Right lobe of liver (tissue), 6 donors: ENCODE results near the gene PKM. TPM values are rescaled to one million over a fixed set of nuclear protein-coding genes. Genes with fewer than 3 reads are reported as not detected.

ENCODE experiments used
- ATAC-seq, 4 donors: fragments of 200-7000 bp; cut with Tn5 transposase; one replicate each; pipeline ENCODE4 v1.9.1; 2020; ENCODE audit warnings: mild to moderate bottlenecking in 4 of 4, moderate library complexity in 4 of 4
- DNase-seq, 3 donors: peaks; one replicate each; pipeline ENCODE4 v3.0.0-alpha.2; 2020
- H3K27ac ChIP-seq, 3 donors: fragments of 200-600 bp; one replicate each; pipeline ENCODE4 v1.8.0; 2022
- H3K27me3 ChIP-seq, 2 donors: fragments of 200-600 bp; one replicate each; pipeline ENCODE4 v1.8.0; 2022
- H3K36me3 ChIP-seq, 4 donors: fragments of 200-600 bp; sonication (generic) in 1 of 4; one replicate each; pipeline versions ENCODE4 v1.5.1 to v1.8.0; 2017 to 2022; ENCODE audit warnings: control low read depth in 1 of 4
- H3K4me1 ChIP-seq, 4 donors: fragments of 200-600 bp; sonication (generic) in 1 of 4; one replicate each; pipeline versions ENCODE4 v1.5.1 to v1.8.0; 2017 to 2022; ENCODE audit warnings: control low read depth in 1 of 4
- H3K4me3 ChIP-seq, 3 donors: fragments of 200-600 bp; one replicate each; pipeline ENCODE4 v1.8.0; 2022
- H3K9me3 ChIP-seq, 4 donors: fragments of 200-600 bp; sonication (generic) in 1 of 4; one replicate each; pipeline versions ENCODE4 v1.5.1 to v1.8.0; 2017 to 2022; ENCODE audit warnings: control low read depth in 1 of 4
- POLR2A ChIP-seq: fragments of 450-650 bp; IDR thresholded peaks from one replicate; pipeline ENCODE4 v1.6.1; 2017; ENCODE audit warnings: antibody characterized with exemption, mild to moderate bottlenecking
- WGBS: methylation state at CpG from one replicate; pipeline ENCODE4 v1.1.6; 2018; ENCODE audit warnings: low coverage, low lambda C conversion rate; ENCODE audit not compliant: insufficient coverage; ENCODE audit errors: missing lambda C conversion rate; 5-methylcytosine and 5-hydroxymethylcytosine counted together
- intact Hi-C, 2 donors: fragments of 100-400 bp; cut with DNase I; formaldehyde crosslinking; loops; one replicate each; pipeline versions ENCODE4 v1.11.2 to v1.14.1; 2022
- total RNA-seq, 6 experiments: library from RNA; depleted of rRNA in 2 of 6; stranded (reverse); fragments of >200 nt in 2 of 6; fragmentation: NEBNext Ultra II Directional in 3 of 6; extraction: Animal tissue kit (Norgen Biotek cat#: 25700) in 3 of 6; gene quantifications; one replicate each; pipeline versions ENCODE4 v1.1.0 to v1.2.4, GENCODE V29; 2016 to 2023
- TF ChIP-seq, protein P1 (sequence below), 4 donors: fragments of 200-600 bp in 3 of 4; fragments of 450-650 bp in 1 of 4; IDR thresholded peaks; one replicate each; pipeline versions ENCODE4 v1.5.1 to v1.8.0; 2016 to 2022; ENCODE audit warnings: antibody characterized with exemption in 4 of 4, mild to moderate bottlenecking in 2 of 4
- donor health status: DM: no; HTN: yes; CAD: no.
- donor health status: DM: no; HTN: no; CAD: no.
- donor health status: DM: no; HTN: no; CAD: no.
- donor health status: DM: no; HTN: yes; CAD: no.
- donor health status: DM: no; HTN: yes; CAD: no.

Gene PKM
- total RNA-seq, 6 experiments from 2014 or later: 18.4 to 106 (median 27.2) TPM

DNA sequence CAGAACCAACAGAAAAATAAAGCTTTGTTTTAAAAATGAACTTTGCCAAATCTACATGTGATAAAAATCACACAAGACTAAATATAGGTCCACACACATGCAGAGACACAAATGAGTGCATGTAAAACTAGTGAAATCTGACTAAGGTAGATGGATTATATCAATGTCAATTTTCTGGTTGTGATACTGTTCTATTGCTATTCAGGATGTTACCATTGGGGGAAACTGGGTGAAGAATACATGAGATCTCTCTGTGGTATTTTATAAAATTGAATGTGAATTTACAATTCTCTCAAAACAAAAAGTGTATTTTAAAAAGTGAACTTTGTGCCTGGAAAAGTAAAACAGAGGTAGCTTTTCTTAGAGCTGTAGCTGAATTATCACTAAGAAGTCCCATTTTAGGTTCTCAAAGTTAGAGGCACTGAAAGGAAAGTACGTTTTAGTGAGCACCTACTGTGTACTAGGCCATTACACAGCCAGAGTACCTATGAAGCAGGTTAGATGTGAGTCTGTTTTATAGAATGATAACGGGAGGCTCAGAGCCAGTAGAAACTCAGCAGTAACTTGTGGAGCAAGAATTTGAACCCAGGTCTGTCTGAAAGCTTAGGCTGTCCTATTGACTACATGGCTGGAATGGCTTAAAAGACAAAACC lies 41.6 kb downstream of the PKM start:
- peaks cover 0 to 7% of the 10 kb centered on the region in 2 donors for H3K27me3 ChIP-seq
- no peak for TF ChIP-seq POLR2A
- TF ChIP-seq, protein P1, sequence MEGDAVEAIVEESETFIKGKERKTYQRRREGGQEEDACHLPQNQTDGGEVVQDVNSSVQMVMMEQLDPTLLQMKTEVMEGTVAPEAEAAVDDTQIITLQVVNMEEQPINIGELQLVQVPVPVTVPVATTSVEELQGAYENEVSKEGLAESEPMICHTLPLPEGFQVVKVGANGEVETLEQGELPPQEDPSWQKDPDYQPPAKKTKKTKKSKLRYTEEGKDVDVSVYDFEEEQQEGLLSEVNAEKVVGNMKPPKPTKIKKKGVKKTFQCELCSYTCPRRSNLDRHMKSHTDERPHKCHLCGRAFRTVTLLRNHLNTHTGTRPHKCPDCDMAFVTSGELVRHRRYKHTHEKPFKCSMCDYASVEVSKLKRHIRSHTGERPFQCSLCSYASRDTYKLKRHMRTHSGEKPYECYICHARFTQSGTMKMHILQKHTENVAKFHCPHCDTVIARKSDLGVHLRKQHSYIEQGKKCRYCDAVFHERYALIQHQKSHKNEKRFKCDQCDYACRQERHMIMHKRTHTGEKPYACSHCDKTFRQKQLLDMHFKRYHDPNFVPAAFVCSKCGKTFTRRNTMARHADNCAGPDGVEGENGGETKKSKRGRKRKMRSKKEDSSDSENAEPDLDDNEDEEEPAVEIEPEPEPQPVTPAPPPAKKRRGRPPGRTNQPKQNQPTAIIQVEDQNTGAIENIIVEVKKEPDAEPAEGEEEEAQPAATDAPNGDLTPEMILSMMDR (IDR thresholded peaks at IDR 0.05): no peak
- 42% methylated on average over 2 of the region's 2 CpGs for WGBS
- H3K4me1 ChIP-seq: no peaks in the 10 kb centered on the region
- no peaks in the 10 kb centered on the region for H3K9me3 ChIP-seq
- H3K36me3 ChIP-seq: no peaks in the 10 kb centered on the region
- H3K27ac ChIP-seq: no peak overlapping the region
- H3K4me3 ChIP-seq: no peak overlapping the region
- ATAC-seq: no peak
- no peak for DNase-seq
- intact Hi-C loops: no loop called here

DNA sequence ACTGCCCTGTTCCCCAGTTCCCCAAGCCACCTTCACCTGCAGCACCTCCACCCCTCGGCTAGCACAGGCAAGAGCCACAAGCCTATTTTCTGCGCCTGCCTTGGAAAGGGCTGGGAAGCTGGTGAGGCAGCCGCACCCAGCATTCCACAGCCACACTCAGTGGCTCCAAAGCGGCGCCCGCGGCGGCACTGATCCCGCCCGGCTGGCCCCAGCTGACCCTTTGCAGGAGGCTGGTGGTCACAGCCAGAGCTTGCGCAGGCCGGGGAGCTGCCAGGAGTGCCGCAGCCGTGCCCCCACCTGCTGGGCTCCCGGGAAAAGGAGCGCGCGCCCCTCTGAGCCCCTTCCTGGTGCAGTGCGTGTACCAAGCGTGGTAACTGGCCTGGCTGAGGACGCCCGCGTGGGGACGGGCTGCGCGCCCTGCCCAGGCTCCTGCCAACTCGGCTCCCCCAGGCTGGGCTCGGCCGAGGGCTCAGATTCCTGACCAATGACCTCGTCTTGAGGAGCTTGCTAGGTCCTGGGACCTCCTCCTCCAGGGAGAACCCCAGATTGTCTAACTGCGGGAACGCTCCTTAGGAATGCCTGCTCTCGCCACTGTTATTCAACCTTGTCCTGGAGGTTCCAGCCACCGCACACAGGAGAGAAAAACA lies 46.7 kb downstream of the PKM start:
- no peaks in the 10 kb centered on the region for H3K36me3 ChIP-seq
- H3K27ac ChIP-seq: no peak overlapping the region
- H3K4me3 ChIP-seq: no peak overlapping the region
- peak in 3 of 4 donors; percentile 42 to 53 (median 50) for ATAC-seq
- TF ChIP-seq, protein P1 (IDR thresholded peaks at IDR 0.05): no peak
- TF ChIP-seq POLR2A: no peak
- intact Hi-C loops: no loop called here
- H3K9me3 ChIP-seq: no peaks in the 10 kb centered on the region
- 18% methylated on average over 8 of the region's 34 CpGs for WGBS
- H3K4me1 ChIP-seq: no peaks in the 10 kb centered on the region
- H3K27me3 ChIP-seq: peaks cover 0 to 12% of the 10 kb centered on the region in 2 donors
- no peak for DNase-seq

DNA sequence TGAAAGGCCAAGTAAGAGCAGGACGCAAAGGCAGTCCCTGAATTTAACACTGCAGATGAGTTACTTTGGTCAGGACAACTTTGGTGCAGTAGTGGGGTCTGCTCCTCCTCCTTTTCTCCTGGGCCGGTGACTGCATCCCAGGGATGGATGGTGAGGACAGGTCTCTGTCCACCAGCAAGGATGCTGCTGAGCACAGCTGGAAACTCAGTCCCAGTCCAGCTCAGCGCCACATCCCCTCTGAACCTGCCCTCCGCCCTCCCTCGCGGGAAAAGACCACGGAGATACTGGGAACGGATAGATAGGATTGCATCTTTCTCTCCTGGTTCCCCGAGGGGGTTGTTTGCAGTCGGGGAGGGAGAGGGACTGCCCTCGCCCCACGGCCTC lies 47.2 kb downstream of the PKM start:
- 24% methylated on average over 5 of the region's 12 CpGs for WGBS
- TF ChIP-seq POLR2A: no peak
- TF ChIP-seq, protein P1 (IDR thresholded peaks at IDR 0.05): no peak
- Histone ChIP-seq H3K27ac (no peak overlapping the region), H3K4me3 (no peak overlapping the region), H3K9me3 (no peaks in the 10 kb centered on the region), H3K36me3 (no peaks in the 10 kb centered on the region), H3K27me3 (peaks cover 0 to 12% of the 10 kb centered on the region in 2 donors), H3K4me1 (no peaks in the 10 kb centered on the region)
- DNase-seq: no peak
- ATAC-seq: peak in 2 of 4 donors; percentile 6 to 8
- intact Hi-C loops: no loop called here

DNA sequence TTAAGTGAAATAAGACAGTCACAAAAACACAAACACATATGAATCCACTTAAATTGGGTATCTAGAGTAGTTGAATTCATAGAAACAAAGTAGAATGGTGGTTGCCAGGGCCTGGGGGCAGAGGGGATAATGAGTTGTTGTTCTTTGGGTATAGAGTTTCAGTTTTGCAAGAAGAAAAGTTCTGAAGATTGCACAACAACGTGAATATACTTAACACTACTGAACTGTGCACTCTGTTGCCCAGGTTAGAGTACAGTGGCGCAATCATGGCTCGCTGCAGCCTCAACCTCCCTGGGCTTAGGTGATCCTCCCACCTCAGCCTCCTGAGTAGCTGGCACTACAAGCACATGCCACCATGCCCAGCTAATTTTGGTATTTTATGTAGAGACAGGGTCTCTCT lies 48.3 kb downstream of the PKM start:
- WGBS: 28% methylated on average over 2 of the region's 3 CpGs
- Histone ChIP-seq H3K4me1 (no peaks in the 10 kb centered on the region), H3K9me3 (no peaks in the 10 kb centered on the region), H3K4me3 (no peak overlapping the region), H3K27me3 (peaks cover 0 to 12% of the 10 kb centered on the region in 2 donors), H3K36me3 (no peaks in the 10 kb centered on the region), H3K27ac (no peak overlapping the region)
- ATAC-seq (peak; percentile 17 to 60 (median 58)), DNase-seq (no peak)
- intact Hi-C loops: no loop called here
- no peak for TF ChIP-seq POLR2A
- TF ChIP-seq, protein P1 (IDR thresholded peaks at IDR 0.05): no peak
